DND-41 (cell line): ENCODE measurements around the gene HMGXB3.

Experiments
- CTCF ChIP-seq: IDR thresholded peaks from 2 replicates; pipeline ENCODE4 v1.5.1; 2012; ENCODE audit warnings: borderline replicate concordance, low read length, moderate library complexity, mild to moderate bottlenecking; ENCODE audit not compliant: poor library complexity, severe bottlenecking; ENCODE audit errors: extremely low read depth
- EZH2 ChIP-seq: IDR thresholded peaks from 3 replicates; pipeline ENCODE4 v1.6.1; 2012; ENCODE audit warnings: borderline replicate concordance, low read depth, mild to moderate bottlenecking, moderate library complexity, low read length, inconsistent platforms; ENCODE audit not compliant: severe bottlenecking

DNA sequence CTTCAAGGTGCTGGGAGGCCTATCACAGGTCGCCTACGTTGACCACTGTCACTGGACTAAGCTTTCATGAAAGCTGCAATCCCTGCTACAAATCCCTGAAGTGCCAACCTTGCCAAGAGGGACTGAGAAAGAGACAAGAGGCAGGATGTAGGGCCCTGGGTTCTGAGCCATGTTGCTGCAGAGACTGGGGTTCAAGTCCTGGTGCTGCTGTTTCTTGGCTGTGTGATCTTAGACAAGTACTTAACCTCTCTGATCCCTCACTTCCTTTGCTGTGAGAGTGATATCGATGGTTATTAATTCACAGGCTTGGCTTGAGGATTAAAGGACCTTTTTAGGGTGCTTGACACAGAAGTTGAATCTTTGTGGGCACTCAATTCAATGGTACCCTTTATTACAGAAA lies 70.3 kb downstream of the HMGXB3 start:
- no peak for TF ChIP-seq CTCF
- no peak for TF ChIP-seq EZH2
